ENCODE data around the gene GNAT1. TPM values are rescaled to one million over a fixed set of nuclear protein-coding genes. Genes with fewer than 3 reads are reported as not detected.
A peak's percentile ranks its signal among the peaks of the same experiment; 100 is the strongest.

The GNAT1 gene
- total RNA-seq, 3 donors from 2014 or later: not detected

- ATAC-seq: peak; percentile 86
- H3K4me3 Mint-ChIP-seq: peak overlapping the region; percentile 81
- H3K36me3 Mint-ChIP-seq (ENCODE audit: insufficient read depth): peaks cover 9% of the 10 kb centered on the region
- peak; percentile 76 for DNase-seq
- no peaks in the 10 kb centered on the region for H3K27me3 Mint-ChIP-seq (ENCODE audit: low read depth)
- H3K4me1 Mint-ChIP-seq (ENCODE audit: low read depth): peaks cover 78% of the 10 kb centered on the region
- H3K9me3 Mint-ChIP-seq: no peaks in the 10 kb centered on the region
Observed at GRCh38 chr3:50246517-50246954, 55.1 kb downstream of the GNAT1 start.

Other genes starting within 250 kb of the GNAT1 start
- gene RBM5, start 102.7 kb upstream of the GNAT1 start, total RNA-seq: 100 to 1,000 TPM in 2 of 3 donors, 10 to 100 TPM in 1; 96.6 to 122 (median 112) TPM
- gene SEMA3F, start 36.3 kb upstream of the GNAT1 start, total RNA-seq: under 1 TPM; 0.19 to 0.24 (median 0.23) TPM
- gene SLC38A3, start 13.7 kb downstream of the GNAT1 start, total RNA-seq: under 1 TPM in 2 of 3 donors, not detected in 1; 0.08 to 0.52 TPM
- 100 to 1,000 TPM; 160 to 175 (median 172) TPM for gene GNAI2, start 44.6 kb downstream of the GNAT1 start, total RNA-seq
- under 1 TPM; 0.35 to 0.55 (median 0.52) TPM for gene SEMA3B, start 77.5 kb downstream of the GNAT1 start, total RNA-seq
- gene LSMEM2, start 87.5 kb downstream of the GNAT1 start, total RNA-seq: under 1 TPM in 1 of 3 donors, not detected in 2; 0.13 TPM
- 100 to 1,000 TPM; 339 to 366 (median 341) TPM for gene IFRD2, start 100.8 kb downstream of the GNAT1 start, total RNA-seq
- 10 to 100 TPM in 1 of 3 donors, 1 to 10 TPM in 2; 4.9 to 10.3 (median 7.2) TPM for gene HYAL3, start 107.8 kb downstream of the GNAT1 start, total RNA-seq
- 10 to 100 TPM; 17.5 to 21.7 (median 21.1) TPM for gene NAA80, start 107.8 kb downstream of the GNAT1 start, total RNA-seq
- under 1 TPM in 2 of 3 donors, not detected in 1; 0.24 to 0.82 TPM for gene HYAL1, start 112.0 kb downstream of the GNAT1 start, total RNA-seq
- gene HYAL2, start 131.1 kb downstream of the GNAT1 start, total RNA-seq: 10 to 100 TPM; 17.0 to 19.5 (median 19.2) TPM
- 10 to 100 TPM; 40.8 to 48.7 (median 48.5) TPM for gene TUSC2, start 136.6 kb downstream of the GNAT1 start, total RNA-seq
- 10 to 100 TPM; 33.7 to 40.3 (median 37.3) TPM for gene RASSF1, start 149.2 kb downstream of the GNAT1 start, total RNA-seq
- gene ZMYND10, start 154.1 kb downstream of the GNAT1 start, total RNA-seq: 1 to 10 TPM in 1 of 3 donors, under 1 TPM in 2; 0.71 to 1.0 (median 0.96) TPM
- gene NPRL2, start 159.2 kb downstream of the GNAT1 start, total RNA-seq: 10 to 100 TPM; 34.0 to 46.9 (median 37.0) TPM
- 10 to 100 TPM; 31.8 to 35.3 (median 33.1) TPM for gene CYB561D2, start 159.3 kb downstream of the GNAT1 start, total RNA-seq
- 10 to 100 TPM; 25.2 to 27.4 (median 25.4) TPM for gene TMEM115, start 167.9 kb downstream of the GNAT1 start, total RNA-seq